Measurements from ENCODE around the gene ZCCHC18. TPM values are rescaled to one million over a fixed set of nuclear protein-coding genes. Genes with fewer than 3 reads are reported as not detected.

Gene ZCCHC18
- total RNA-seq, 1 experiment from 2014 or later: 1.5 TPM

DNA sequence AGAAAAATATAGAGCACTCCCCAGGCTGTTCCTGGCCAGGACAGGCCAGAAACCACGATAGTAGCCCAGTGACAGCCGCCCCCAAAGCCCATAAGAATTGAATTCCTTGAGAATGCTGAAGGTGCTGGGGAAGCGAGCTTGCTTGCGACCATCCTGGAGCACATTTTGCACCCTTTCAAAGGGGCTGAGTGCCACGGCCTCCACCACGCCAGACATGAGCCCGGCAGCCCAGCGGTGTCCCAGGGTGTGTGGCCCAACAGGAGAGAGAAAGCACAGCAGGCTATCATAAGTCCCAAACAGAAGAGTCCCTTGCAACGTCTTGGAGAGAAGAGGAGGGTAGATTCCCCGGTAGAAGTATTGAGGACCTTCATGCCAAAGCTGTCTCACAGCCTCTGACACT lies 7.6 kb upstream of the ZCCHC18 start:
- H3K4me1 ChIP-seq (ENCODE audit: insufficient read depth, low read length): no peaks in the 10 kb centered on the region
- no peak overlapping the region for H3K4me3 Mint-ChIP-seq
- H3K23me2 ChIP-seq (ENCODE audit: insufficient read length, low read depth, low read length, poor library complexity, severe bottlenecking): no peaks in the 10 kb centered on the region
- peaks cover 1% of the 10 kb centered on the region for H3K27me3 Mint-ChIP-seq (ENCODE audit: low read depth)
- H3K56ac ChIP-seq (ENCODE audit: insufficient read length, low read depth, low read length): no peak overlapping the region
- no peak overlapping the region for H3K4ac ChIP-seq (ENCODE audit: low read depth, low read length)
- H3K4me1 Mint-ChIP-seq: no peaks in the 10 kb centered on the region
- H3K18ac ChIP-seq (ENCODE audit: insufficient read length, low read depth, low read length): no peak overlapping the region
- no peak overlapping the region for H3K27ac ChIP-seq (ENCODE audit: insufficient read length, low read depth, low read length)
- no peak overlapping the region for H4K91ac ChIP-seq (ENCODE audit: insufficient read length, low read depth, low read length)
- no peak for DNase-seq
- no peak overlapping the region for H4K5ac ChIP-seq (ENCODE audit: insufficient read length, low read depth, low read length)
- H3K79me2 ChIP-seq (ENCODE audit: insufficient read depth, low read length): no peaks in the 10 kb centered on the region
- no peaks in the 10 kb centered on the region for H4K20me1 ChIP-seq (ENCODE audit: control insufficient read depth, insufficient read depth, insufficient read length)
- H2BK5ac ChIP-seq (ENCODE audit: insufficient read length, low read length): no peak overlapping the region
- no peaks in the 10 kb centered on the region for H3K79me1 ChIP-seq (ENCODE audit: insufficient read depth, low read depth, low read length, poor library complexity, severe bottlenecking)
- H2AFZ ChIP-seq (ENCODE audit: low read length): no peak overlapping the region
- no peaks in the 10 kb centered on the region for H3K9me3 ChIP-seq (ENCODE audit: control insufficient read depth, low read depth, low read length)
- H2BK20ac ChIP-seq (ENCODE audit: low read depth, low read length, poor library complexity, severe bottlenecking): no peak overlapping the region
- no CpG with 5 or more reads among the region's 10 CpGs for WGBS (ENCODE audit: extremely low coverage, insufficient read length, low lambda C conversion rate)
- no peak overlapping the region for H3K9ac ChIP-seq (ENCODE audit: extremely low read depth, insufficient read length, low read length)
- TF ChIP-seq, protein P1, sequence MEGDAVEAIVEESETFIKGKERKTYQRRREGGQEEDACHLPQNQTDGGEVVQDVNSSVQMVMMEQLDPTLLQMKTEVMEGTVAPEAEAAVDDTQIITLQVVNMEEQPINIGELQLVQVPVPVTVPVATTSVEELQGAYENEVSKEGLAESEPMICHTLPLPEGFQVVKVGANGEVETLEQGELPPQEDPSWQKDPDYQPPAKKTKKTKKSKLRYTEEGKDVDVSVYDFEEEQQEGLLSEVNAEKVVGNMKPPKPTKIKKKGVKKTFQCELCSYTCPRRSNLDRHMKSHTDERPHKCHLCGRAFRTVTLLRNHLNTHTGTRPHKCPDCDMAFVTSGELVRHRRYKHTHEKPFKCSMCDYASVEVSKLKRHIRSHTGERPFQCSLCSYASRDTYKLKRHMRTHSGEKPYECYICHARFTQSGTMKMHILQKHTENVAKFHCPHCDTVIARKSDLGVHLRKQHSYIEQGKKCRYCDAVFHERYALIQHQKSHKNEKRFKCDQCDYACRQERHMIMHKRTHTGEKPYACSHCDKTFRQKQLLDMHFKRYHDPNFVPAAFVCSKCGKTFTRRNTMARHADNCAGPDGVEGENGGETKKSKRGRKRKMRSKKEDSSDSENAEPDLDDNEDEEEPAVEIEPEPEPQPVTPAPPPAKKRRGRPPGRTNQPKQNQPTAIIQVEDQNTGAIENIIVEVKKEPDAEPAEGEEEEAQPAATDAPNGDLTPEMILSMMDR (conservative IDR thresholded peaks at IDR 0.05): no peak
- H2AK5ac ChIP-seq (ENCODE audit: insufficient read length, low read length): no peak overlapping the region
- H2BK12ac ChIP-seq (ENCODE audit: insufficient read length, low read depth, low read length): no peak overlapping the region
- no peak overlapping the region for H4K8ac ChIP-seq (replicated peaks; ENCODE audit: insufficient read length, low read depth, low read length)
- no peak overlapping the region for H3T11ph ChIP-seq (ENCODE audit: low read length)
- H3K36me3 Mint-ChIP-seq (ENCODE audit: insufficient read depth in 1 of 3, low read depth in 3 of 3): peaks cover 0 to 6% (median 4%) of the 10 kb centered on the region in 3 experiments; a peak in 4 of 7 replicates
- peak overlapping the region in 1 of 3 experiments; percentile 33; a peak in 1 of 7 replicates for H3K27ac Mint-ChIP-seq
- no peak overlapping the region for H2BK120ac ChIP-seq (ENCODE audit: low read depth, low read length, poor library complexity, severe bottlenecking)
- no peak overlapping the region for H3K14ac ChIP-seq (ENCODE audit: insufficient read depth, low read length)
- H3K23ac ChIP-seq (ENCODE audit: insufficient read length, low read depth, low read length): no peak overlapping the region
- no peaks in the 10 kb centered on the region for H3K27me3 ChIP-seq (ENCODE audit: insufficient read depth, low read length)
- H3K9me3 Mint-ChIP-seq: peaks cover 0 to 46% of the 10 kb centered on the region in 2 experiments; a peak in 2 of 5 replicates
- H2BK15ac ChIP-seq (ENCODE audit: low read depth, low read length): no peak overlapping the region
- H3K4me2 ChIP-seq (ENCODE audit: insufficient read depth, insufficient read length, low read length): no peak overlapping the region
